AG09319 (cell line): ENCODE data around the gene C2CD4C.

Experiments used
- DNase-seq: peaks from one replicate; pipeline ENCODE4 v3.0.0-alpha.2; 2010; ENCODE audit warnings: low read depth; ENCODE audit errors: extremely low read depth
- CTCF ChIP-seq: IDR thresholded peaks from 2 replicates; pipeline ENCODE4 v1.5.1; 2011; ENCODE audit warnings: low read depth, mild to moderate bottlenecking, inconsistent platforms, low read length, moderate library complexity

C2CD4C gene

GRCh38 chr19:443005-443404 lies 34.1 kb upstream of the C2CD4C start:
- no peak for DNase-seq
- no peak for TF ChIP-seq CTCF

GRCh38 chr19:442085-442484 lies 33.1 kb upstream of the C2CD4C start:
- TF ChIP-seq CTCF: no peak
- DNase-seq: no peak

- TF ChIP-seq CTCF: no peak
- DNase-seq: no peak
Measured at GRCh38 chr19:441213-441836, 32.4 kb upstream of the C2CD4C start.

- DNase-seq: no peak
- TF ChIP-seq CTCF: no peak
Measured at GRCh38 chr19:440391-441212, 31.7 kb upstream of the C2CD4C start.

GRCh38 chr19:439167-439900 lies 30.4 kb upstream of the C2CD4C start:
- TF ChIP-seq CTCF: no peak
- no peak for DNase-seq

GRCh38 chr19:438416-438958 lies 29.5 kb upstream of the C2CD4C start:
- TF ChIP-seq CTCF: no peak
- no peak for DNase-seq
